IMR-90 (cell line): Measurements from ENCODE around the gene PCYT2. TPM values are rescaled to one million over a fixed set of nuclear protein-coding genes. Genes with fewer than 3 reads are reported as not detected.

ENCODE experiments used
- ATAC-seq: fragments of 200-7000 bp; cut with Tn5 transposase; 2 replicates; pipeline ENCODE4 v1.9.1; 2020; ENCODE audit warnings: low read depth, mild to moderate bottlenecking, moderate library complexity
- BruUV-seq: library from RNA; stranded (reverse); fragments of 400-500 nt; replicated peaks from 2 replicates; lab custom pipeline; 2021; lab: Mats Ljungman, UMichigan
- CTCF ChIA-PET: fragments of 300-600 bp; formaldehyde crosslinking; extraction: SDS; loops from one replicate; lab custom pipeline; 2021; ENCODE audit warnings: antibody characterized with exemption; lab: Yijun Ruan, JAX
- POLR2A ChIA-PET: fragments of 300-600 bp; sonication (Branson Sonifier 250); formaldehyde crosslinking; loops from one replicate; lab custom pipeline; 2022; ENCODE audit warnings: antibody characterized with exemption; ENCODE audit not compliant: unreplicated experiment; lab: Charles Lee
- DNase-seq: peaks from one replicate; pipeline ENCODE4 v3.0.0; 2013
- H2AFZ ChIP-seq: replicated peaks from 2 replicates; pipeline ENCODE3; 2013; ENCODE audit warnings: low read length, mild to moderate bottlenecking; ENCODE audit not compliant: poor library complexity
- H2AK5ac ChIP-seq: 2 replicates; pipeline ENCODE4 v1.6.1; 2013; ENCODE audit warnings: low read depth, low read length, inconsistent platforms
- H2AK9ac ChIP-seq: replicated peaks from 2 replicates; pipeline ENCODE3; 2013; ENCODE audit warnings: mild to moderate bottlenecking, low read depth, low read length, moderate library complexity; ENCODE audit not compliant: poor library complexity
- H2BK120ac ChIP-seq: 2 replicates; pipeline ENCODE4 v1.6.1; 2013; ENCODE audit warnings: low read depth, low read length, inconsistent platforms
- H2BK15ac ChIP-seq: 3 replicates; pipeline ENCODE4 v1.6.1; 2013; ENCODE audit warnings: low read depth, low read length, inconsistent platforms
- H2BK20ac ChIP-seq: 2 replicates; pipeline ENCODE4 v1.6.1; 2013; ENCODE audit warnings: low read depth, mild to moderate bottlenecking, inconsistent platforms, low read length, moderate library complexity
- H2BK5ac ChIP-seq: 2 replicates; pipeline ENCODE4 v1.6.1; 2013; ENCODE audit warnings: mild to moderate bottlenecking, low read depth, low read length, inconsistent platforms; ENCODE audit not compliant: poor library complexity, severe bottlenecking
- H3K14ac ChIP-seq: replicated peaks from 2 replicates; pipeline ENCODE4 v1.6.1; 2013; ENCODE audit warnings: low read depth, low read length, inconsistent platforms
- H3K18ac ChIP-seq: 2 replicates; pipeline ENCODE4 v1.6.1; 2013; ENCODE audit warnings: low read depth, low read length, control low read depth
- H3K23ac ChIP-seq: 2 replicates; pipeline ENCODE4 v1.6.1; 2013; ENCODE audit warnings: low read depth, low read length, inconsistent platforms
- H3K27ac ChIP-seq: 2 replicates; pipeline ENCODE4 v1.5.1; 2013; ENCODE audit warnings: mild to moderate bottlenecking, control low read depth, low read length; ENCODE audit not compliant: insufficient read depth
- H3K27me3 ChIP-seq: 2 replicates; pipeline ENCODE4 v1.6.1; 2013; ENCODE audit warnings: low read length; ENCODE audit not compliant: control insufficient read depth, insufficient read depth
- H3K36me3 ChIP-seq: 2 replicates; pipeline ENCODE4 v1.6.1; 2013; ENCODE audit warnings: low read length, mixed read lengths; ENCODE audit not compliant: control insufficient read depth, insufficient read depth
- H3K4ac ChIP-seq: 2 replicates; pipeline ENCODE4 v1.6.1; 2013; ENCODE audit warnings: low read depth, low read length, inconsistent platforms
- H3K4me1 ChIP-seq: 2 replicates; pipeline ENCODE4 v1.6.1; 2013; ENCODE audit warnings: low read length, mixed read lengths; ENCODE audit not compliant: control insufficient read depth, insufficient read depth
- H3K4me2 ChIP-seq: 2 replicates; pipeline ENCODE4 v1.6.1; 2013; ENCODE audit warnings: low read depth, mild to moderate bottlenecking, control low read depth, low read length, moderate library complexity
- H3K4me3 ChIP-seq: 2 replicates; pipeline ENCODE4 v1.5.1; 2013; ENCODE audit warnings: low read depth, mild to moderate bottlenecking, control low read depth, low read length, moderate library complexity; ENCODE audit not compliant: insufficient read depth
- H3K56ac ChIP-seq: 2 replicates; pipeline ENCODE4 v1.6.1; 2013; ENCODE audit warnings: low read length, inconsistent platforms; ENCODE audit not compliant: insufficient read depth; ENCODE audit errors: extremely low read depth
- H3K79me1 ChIP-seq, 2 experiments: 2 replicates each; pipeline ENCODE4 v1.6.1; 2013; ENCODE audit warnings: low read length in 2 of 2, inconsistent platforms in 1 of 2, low read depth in 1 of 2
- H3K9ac ChIP-seq: 2 replicates; pipeline ENCODE4 v1.6.1; 2013; ENCODE audit warnings: low read depth, low read length, control low read depth
- H3K9me1 ChIP-seq: 2 replicates; pipeline ENCODE4 v1.6.1; 2013; ENCODE audit warnings: low read length, inconsistent platforms; ENCODE audit not compliant: insufficient read depth
- H3K9me3 ChIP-seq: 2 replicates; pipeline ENCODE4 v1.6.1; 2013; ENCODE audit warnings: low read length; ENCODE audit not compliant: control insufficient read depth, insufficient read depth
- H4K20me1 ChIP-seq: 2 replicates; pipeline ENCODE4 v1.6.1; 2013; ENCODE audit warnings: low read length, inconsistent platforms; ENCODE audit not compliant: insufficient read depth
- H4K5ac ChIP-seq: 2 replicates; pipeline ENCODE4 v1.6.1; 2013; ENCODE audit warnings: mild to moderate bottlenecking, low read depth, low read length, control low read depth
- H4K8ac ChIP-seq, 2 experiments: 2 replicates each; pipeline ENCODE4 v1.6.1; 2013; ENCODE audit warnings: low read depth in 2 of 2, low read length in 2 of 2, control low read depth in 1 of 2, inconsistent platforms in 1 of 2
- H4K91ac ChIP-seq: 2 replicates; pipeline ENCODE4 v1.6.1; 2013; ENCODE audit warnings: low read depth, low read length, inconsistent platforms; ENCODE audit not compliant: insufficient read depth
- BHLHE40 ChIP-seq: fragments of 150-350 bp; IDR thresholded peaks from 2 replicates; pipeline ENCODE4 v1.6.1; 2016; ENCODE audit warnings: mild to moderate bottlenecking, low read depth, low read length
- CEBPB ChIP-seq: IDR thresholded peaks from 2 replicates; pipeline ENCODE4 v1.6.1; 2012; ENCODE audit warnings: low read depth, low read length, improper control_type of control experiment
- CHD1 ChIP-seq: IDR thresholded peaks from 2 replicates; pipeline ENCODE4 v1.6.1; 2012; ENCODE audit warnings: low read depth, low read length, improper control_type of control experiment
- FOS ChIP-seq: fragments of 150-350 bp; IDR thresholded peaks from 2 replicates; pipeline ENCODE4 v1.6.1; 2016; ENCODE audit warnings: low read depth, low read length
- MAFK ChIP-seq: IDR thresholded peaks from 2 replicates; pipeline ENCODE4 v1.6.1; 2012; ENCODE audit warnings: low read depth, low read length, improper control_type of control experiment
- MAZ ChIP-seq: IDR thresholded peaks from 2 replicates; pipeline ENCODE4 v1.6.1; 2012; ENCODE audit warnings: low read depth, mild to moderate bottlenecking, low read length, improper control_type of control experiment, moderate library complexity, borderline replicate concordance
- MXI1 ChIP-seq: IDR thresholded peaks from 2 replicates; pipeline ENCODE4 v1.6.1; 2012; ENCODE audit warnings: low read depth, mild to moderate bottlenecking, low read length, moderate library complexity, borderline replicate concordance
- NFE2L2 ChIP-seq: fragments of 150-350 bp; IDR thresholded peaks from 2 replicates; pipeline ENCODE4 v1.6.1; 2016; ENCODE audit warnings: low read depth, mild to moderate bottlenecking, low read length
- POLR2A ChIP-seq: IDR thresholded peaks from 2 replicates; pipeline ENCODE4 v1.6.1; 2012; ENCODE audit warnings: mild to moderate bottlenecking, low read depth, low read length
- RAD21 ChIP-seq: IDR thresholded peaks from 2 replicates; pipeline ENCODE4 v1.6.1; 2012; ENCODE audit warnings: low read length, improper control_type of control experiment
- RFX5 ChIP-seq: IDR thresholded peaks from 2 replicates; pipeline ENCODE4 v1.8.0; 2012; ENCODE audit warnings: low read depth, mild to moderate bottlenecking, low read length, moderate library complexity
- SMC3 ChIP-seq: fragments of 150-350 bp; IDR thresholded peaks from 2 replicates; pipeline ENCODE4 v1.6.1; 2016; ENCODE audit warnings: low read depth, mild to moderate bottlenecking, antibody characterized with exemption, low read length, moderate library complexity
- USF2 ChIP-seq: fragments of 150-350 bp; IDR thresholded peaks from 2 replicates; pipeline ENCODE4 v1.6.1; 2017; ENCODE audit warnings: mild to moderate bottlenecking, antibody characterized with exemption, low read length, low read depth
- WGBS, 2 experiments: methylation state at CpG; one replicate each; pipeline versions ENCODE4 v1.1.5 to v1.1.7; 2013; ENCODE audit warnings: missing lambda C conversion rate in 2 of 2; ENCODE audit not compliant: insufficient read length in 1 of 2; ENCODE audit errors: extremely low coverage in 2 of 2; 5-methylcytosine and 5-hydroxymethylcytosine counted together
- dilution Hi-C: fragments of 300-500 bp; cut with HindIII; formaldehyde crosslinking; loops from one replicate; pipeline ENCODE4 v1.14.3; 2018; ENCODE audit warnings: low sequenced_read_pairs; ENCODE audit not compliant: unreplicated experiment
- in situ Hi-C: fragments of 300-500 bp; cut with MboI; formaldehyde crosslinking; loops from 3 replicates; pipeline ENCODE4 v1.14.3; 2019; ENCODE audit warnings: low sequenced_read_pairs, inconsistent platforms, mixed read lengths
- intact Hi-C: fragments of 100-400 bp; cut with micrococcal nuclease; formaldehyde crosslinking; loops from 2 replicates; pipeline ENCODE4 v1.10.0; 2022
- polyA plus RNA-seq, 3 experiments: library from polyadenylated mRNA; depleted of rRNA; stranded (reverse); fragments of >200 nt; gene quantifications; 2 replicates each; pipeline ENCODE4 v1.2.3, GENCODE V29; 2012; ENCODE audit warnings: low replicate concordance in 1 of 3
- total RNA-seq: library from RNA; depleted of rRNA; stranded (reverse); fragments of >200 nt; gene quantifications from 2 replicates; pipeline ENCODE4 v1.2.3, GENCODE V29; 2012
- TF ChIP-seq, protein P1 (sequence below): conservative IDR thresholded peaks from 2 replicates; pipeline ENCODE4 v1.5.1; 2012; ENCODE audit warnings: mild to moderate bottlenecking, low read depth, low read length, improper control_type of control experiment

The PCYT2 gene
- total and polyA plus RNA-seq, 2 of the 4 experiments (the other 2 are of a cell fraction): 37.3 to 38.5 TPM

- peaks cover 34% of the 10 kb centered on the region for H3K4me1 ChIP-seq
- H3K9me1 ChIP-seq: peaks cover 17% of the 10 kb centered on the region
- H2AK9ac ChIP-seq: peak overlapping the region; percentile 99
- peaks cover 9% of the 10 kb centered on the region; the same call in 1 of the 2 replicates for H3K36me3 ChIP-seq
- peaks cover 47% of the 10 kb centered on the region for H4K20me1 ChIP-seq
- peak overlapping the region; percentile 79 for H3K27ac ChIP-seq
- H4K8ac ChIP-seq: peak overlapping the region in 1 of 2 experiments; percentile 73; a peak in 2 of 4 replicates
- peak overlapping the region; percentile 65 for H3K4me3 ChIP-seq
- ChIA-PET POLR2A (no interaction called here), CTCF (no interaction called here)
- H3K79me1 ChIP-seq: peaks cover 17 to 53% of the 10 kb centered on the region in 2 experiments; a peak in 3 of 4 replicates
- H2BK5ac ChIP-seq: peak overlapping the region; percentile 71
- H2BK20ac ChIP-seq: no peak overlapping the region
- peak overlapping the region; percentile 41; the same call in 1 of the 2 replicates for H3K56ac ChIP-seq
- H3K27me3 ChIP-seq: no peaks in the 10 kb centered on the region
- dilution Hi-C loops (no loop called here), in situ Hi-C loops (no loop called here), intact Hi-C loops (no loop called here)
- no peak overlapping the region; the same call in 1 of the 2 replicates for H3K18ac ChIP-seq
- H2AK5ac ChIP-seq: peak overlapping the region; percentile 97
- H3K4ac ChIP-seq: peak overlapping the region; percentile 92
- H2BK120ac ChIP-seq: peak overlapping the region; percentile 37; the same call in 1 of the 2 replicates
- H3K4me2 ChIP-seq: peak overlapping the region; percentile 89
- peak overlapping the region; percentile 71 for H2AFZ ChIP-seq
- no peak overlapping the region; the same call in 2 of the 3 replicates for H2BK15ac ChIP-seq
- ATAC-seq (peak; percentile 69), DNase-seq (peak; percentile 79)
- 0% methylated on average over 11 of the region's 46 CpGs; no CpG with 5 or more reads in 1 of the 2 experiments for WGBS, 2 experiments
- H3K14ac ChIP-seq: peak overlapping the region; percentile 64
- peak overlapping the region; percentile 66 for H3K9ac ChIP-seq
- no TSS peak for BruUV-seq
- H4K5ac ChIP-seq: 0 out of 2 replicates have a peak overlapping the region, but pooled peaks have one; percentile 21
- TF ChIP-seq RAD21: no peak
- peak; percentile 13; the same call in 1 of the 2 replicates for TF ChIP-seq MAZ
- TF ChIP-seq CHD1: peak; percentile 48; the same call in 1 of the 2 replicates
- no peak for TF ChIP-seq USF2
- TF ChIP-seq CEBPB: no peak
- peak; percentile 41; the same call in 1 of the 2 replicates for TF ChIP-seq MXI1
- peak; percentile 71; the same call in 1 of the 2 replicates for TF ChIP-seq POLR2A
- peak; percentile 83 for TF ChIP-seq NFE2L2
- peak; percentile 72 for TF ChIP-seq FOS
- no peak for TF ChIP-seq SMC3
- peak; percentile 86 for TF ChIP-seq MAFK
- TF ChIP-seq BHLHE40: peak; percentile 84
- TF ChIP-seq, protein P1, sequence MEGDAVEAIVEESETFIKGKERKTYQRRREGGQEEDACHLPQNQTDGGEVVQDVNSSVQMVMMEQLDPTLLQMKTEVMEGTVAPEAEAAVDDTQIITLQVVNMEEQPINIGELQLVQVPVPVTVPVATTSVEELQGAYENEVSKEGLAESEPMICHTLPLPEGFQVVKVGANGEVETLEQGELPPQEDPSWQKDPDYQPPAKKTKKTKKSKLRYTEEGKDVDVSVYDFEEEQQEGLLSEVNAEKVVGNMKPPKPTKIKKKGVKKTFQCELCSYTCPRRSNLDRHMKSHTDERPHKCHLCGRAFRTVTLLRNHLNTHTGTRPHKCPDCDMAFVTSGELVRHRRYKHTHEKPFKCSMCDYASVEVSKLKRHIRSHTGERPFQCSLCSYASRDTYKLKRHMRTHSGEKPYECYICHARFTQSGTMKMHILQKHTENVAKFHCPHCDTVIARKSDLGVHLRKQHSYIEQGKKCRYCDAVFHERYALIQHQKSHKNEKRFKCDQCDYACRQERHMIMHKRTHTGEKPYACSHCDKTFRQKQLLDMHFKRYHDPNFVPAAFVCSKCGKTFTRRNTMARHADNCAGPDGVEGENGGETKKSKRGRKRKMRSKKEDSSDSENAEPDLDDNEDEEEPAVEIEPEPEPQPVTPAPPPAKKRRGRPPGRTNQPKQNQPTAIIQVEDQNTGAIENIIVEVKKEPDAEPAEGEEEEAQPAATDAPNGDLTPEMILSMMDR: no peak
- TF ChIP-seq RFX5: no peak
- no peaks in the 10 kb centered on the region for H3K9me3 ChIP-seq
- H3K23ac ChIP-seq: peak overlapping the region; percentile 89
- H4K91ac ChIP-seq: peak overlapping the region; percentile 77
Measured at GRCh38 chr17:81926451-81927151, 15.4 kb upstream of the PCYT2 start.
